H1 (cell line): ENCODE measurements around the gene LGALS9.

Source experiments
- EGR1 ChIP-seq: IDR thresholded peaks from 2 replicates; pipeline ENCODE4 v1.6.1; 2011; ENCODE audit warnings: low read depth, low read length, borderline replicate concordance
- EP300 ChIP-seq, 2 experiments: IDR thresholded peaks; 1 replicate in 1 of 2; 2 replicates in 1 of 2; pipeline ENCODE4 v1.6.1; 2011 to 2012; ENCODE audit warnings: low read depth in 2 of 2, low read length in 2 of 2, mild to moderate bottlenecking in 2 of 2, borderline replicate concordance in 1 of 2, inconsistent platforms in 1 of 2, moderate library complexity in 1 of 2
- HDAC6 ChIP-seq: IDR thresholded peaks from one replicate; pipeline ENCODE4 v1.7.1; 2012; ENCODE audit warnings: low read depth, mild to moderate bottlenecking, inconsistent platforms, low read length, moderate library complexity
- POLR2A ChIP-seq, 2 experiments: IDR thresholded peaks; 1 replicate in 1 of 2; 2 replicates in 1 of 2; pipeline ENCODE4 v1.6.1; 2011; ENCODE audit warnings: low read depth in 2 of 2, low read length in 2 of 2, mild to moderate bottlenecking in 2 of 2; ENCODE audit errors: control extremely low read depth in 1 of 2
- RAD21 ChIP-seq, 2 experiments: IDR thresholded peaks in 1 of 2; conservative IDR thresholded peaks in 1 of 2; 2 replicates each; pipeline ENCODE4 v1.6.1; 2011; ENCODE audit warnings: low read depth in 2 of 2, low read length in 2 of 2, improper control_type of control experiment in 1 of 2, inconsistent platforms in 1 of 2, mild to moderate bottlenecking in 1 of 2, moderate library complexity in 1 of 2

- TF ChIP-seq EP300 (IDR thresholded peaks at IDR 0.05; ENCODE audit: borderline replicate concordance in 1 of 2, low read depth in 2 of 2, low read length in 2 of 2) (no peak), POLR2A (IDR thresholded peaks at IDR 0.05; ENCODE audit: control extremely low read depth in 1 of 2, low read depth in 2 of 2, low read length in 2 of 2) (no peak), HDAC6 (no peak), RAD21 (IDR thresholded peaks at IDR 0.05 in 1 of 2, conservative IDR thresholded peaks at IDR 0.05 in 1 of 2; ENCODE audit: low read depth in 2 of 2, low read length in 2 of 2) (no peak), EGR1 (no peak)
Observed at GRCh38 chr17:27671591-27671910, 40.6 kb downstream of the LGALS9 start.
